Calu3 (cell line): ENCODE measurements around the gene CC2D1A. TPM values are rescaled to one million over a fixed set of nuclear protein-coding genes. Genes with fewer than 3 reads are reported as not detected.

Experiments
- BruUV-seq: library from RNA; stranded (reverse); fragments of 400-500 nt; replicated peaks from 2 replicates; lab custom pipeline; 2021; lab: Mats Ljungman, UMichigan
- CTCF ChIA-PET: fragments of 300-600 bp; sonication (Branson Sonifier 250); formaldehyde crosslinking; loops from one replicate; lab custom pipeline; 2022; ENCODE audit warnings: antibody characterized with exemption; lab: Charles Lee
- DNase-seq: peaks from one replicate; pipeline ENCODE4 v3.0.0; 2022
- H3K27ac Mint-ChIP-seq: one replicate; pipeline ENCODE4 v1.8.0; 2022; ENCODE audit warnings: mixed read lengths; ENCODE audit not compliant: unreplicated experiment
- H3K27me3 Mint-ChIP-seq: one replicate; pipeline ENCODE4 v1.8.0; 2022; ENCODE audit warnings: mixed read lengths; ENCODE audit not compliant: unreplicated experiment
- H3K36me3 Mint-ChIP-seq: one replicate; pipeline ENCODE4 v1.8.0; 2022; ENCODE audit warnings: mild to moderate bottlenecking, moderate library complexity, mixed read lengths; ENCODE audit not compliant: insufficient read depth, unreplicated experiment
- H3K4me1 Mint-ChIP-seq: one replicate; pipeline ENCODE4 v1.8.0; 2022; ENCODE audit warnings: mild to moderate bottlenecking, low read depth, mixed read lengths; ENCODE audit not compliant: unreplicated experiment
- H3K4me3 Mint-ChIP-seq: one replicate; pipeline ENCODE4 v1.8.0; 2022; ENCODE audit warnings: mild to moderate bottlenecking, low read depth, moderate library complexity, mixed read lengths; ENCODE audit not compliant: unreplicated experiment
- H3K9me3 Mint-ChIP-seq: one replicate; pipeline ENCODE4 v1.8.0; 2022; ENCODE audit warnings: low read depth, mixed read lengths; ENCODE audit not compliant: unreplicated experiment
- intact Hi-C: fragments of 100-400 bp; cut with micrococcal nuclease; formaldehyde crosslinking; loops from one replicate; pipeline ENCODE4 v1.10.0; 2022; ENCODE audit not compliant: unreplicated experiment
- total RNA-seq: library from RNA; stranded (reverse); gene quantifications from 2 replicates; pipeline ENCODE4 v1.2.3, GENCODE V29; 2022
- TF ChIP-seq, protein P1 (sequence below): fragments of 200-600 bp; IDR thresholded peaks from one replicate; pipeline ENCODE4 v1.8.0; 2022; ENCODE audit warnings: antibody characterized with exemption; ENCODE audit not compliant: unreplicated experiment

Gene CC2D1A
- total RNA-seq, 1 experiment from 2014 or later, result 41.7 TPM

DNA sequence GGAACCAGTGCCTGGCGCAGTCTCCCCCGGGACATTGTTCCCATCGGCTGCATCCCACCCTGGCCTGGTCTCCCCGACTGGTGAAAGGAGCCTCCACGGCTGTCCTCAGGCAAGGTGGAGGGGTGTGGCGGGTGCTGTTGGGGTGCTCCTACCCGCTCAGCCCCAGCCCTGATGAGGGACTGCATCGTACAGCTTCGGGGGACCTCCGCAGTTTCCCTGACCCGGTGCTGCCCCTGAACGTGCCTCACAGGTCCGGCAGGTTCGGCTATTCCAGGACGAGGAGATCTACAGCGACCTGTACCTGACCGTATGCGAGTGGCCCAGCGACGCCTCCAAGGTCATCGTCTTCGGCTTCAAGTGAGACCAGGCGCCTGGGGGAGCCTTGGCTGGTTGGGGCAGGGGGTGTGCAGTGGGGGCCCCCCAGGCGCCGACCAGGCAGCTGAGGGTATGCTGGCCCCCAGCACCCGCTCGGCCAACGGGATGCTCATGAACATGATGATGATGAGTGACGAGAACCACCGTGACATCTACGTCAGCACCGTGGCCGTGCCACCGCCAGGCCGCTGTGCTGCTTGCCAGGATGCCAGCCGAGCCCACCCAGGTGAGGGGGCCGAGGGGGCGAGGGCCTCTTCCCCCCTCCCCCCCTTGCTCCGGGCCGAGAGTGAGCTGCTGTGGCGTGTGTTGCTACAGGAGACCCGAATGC, 49.8 kb downstream of the CC2D1A start:
- Mint-ChIP-seq H3K4me3 (no peak overlapping the region), H3K27ac (no peak overlapping the region), H3K36me3 (peaks cover 53% of the 10 kb centered on the region), H3K9me3 (no peaks in the 10 kb centered on the region), H3K27me3 (no peaks in the 10 kb centered on the region), H3K4me1 (no peaks in the 10 kb centered on the region)
- TF ChIP-seq, protein P1, sequence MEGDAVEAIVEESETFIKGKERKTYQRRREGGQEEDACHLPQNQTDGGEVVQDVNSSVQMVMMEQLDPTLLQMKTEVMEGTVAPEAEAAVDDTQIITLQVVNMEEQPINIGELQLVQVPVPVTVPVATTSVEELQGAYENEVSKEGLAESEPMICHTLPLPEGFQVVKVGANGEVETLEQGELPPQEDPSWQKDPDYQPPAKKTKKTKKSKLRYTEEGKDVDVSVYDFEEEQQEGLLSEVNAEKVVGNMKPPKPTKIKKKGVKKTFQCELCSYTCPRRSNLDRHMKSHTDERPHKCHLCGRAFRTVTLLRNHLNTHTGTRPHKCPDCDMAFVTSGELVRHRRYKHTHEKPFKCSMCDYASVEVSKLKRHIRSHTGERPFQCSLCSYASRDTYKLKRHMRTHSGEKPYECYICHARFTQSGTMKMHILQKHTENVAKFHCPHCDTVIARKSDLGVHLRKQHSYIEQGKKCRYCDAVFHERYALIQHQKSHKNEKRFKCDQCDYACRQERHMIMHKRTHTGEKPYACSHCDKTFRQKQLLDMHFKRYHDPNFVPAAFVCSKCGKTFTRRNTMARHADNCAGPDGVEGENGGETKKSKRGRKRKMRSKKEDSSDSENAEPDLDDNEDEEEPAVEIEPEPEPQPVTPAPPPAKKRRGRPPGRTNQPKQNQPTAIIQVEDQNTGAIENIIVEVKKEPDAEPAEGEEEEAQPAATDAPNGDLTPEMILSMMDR, result no peak
- intact Hi-C loops, result no loop called here
- no peak for DNase-seq
- CTCF ChIA-PET, result no interaction called here
- BruUV-seq, result no TSS peak

- Mint-ChIP-seq H3K27me3 (no peaks in the 10 kb centered on the region), H3K9me3 (no peaks in the 10 kb centered on the region), H3K4me1 (no peaks in the 10 kb centered on the region), H3K4me3 (no peak overlapping the region), H3K36me3 (peaks cover 58% of the 10 kb centered on the region), H3K27ac (no peak overlapping the region)
- no peak for DNase-seq
- TF ChIP-seq, protein P1, result no peak
- BruUV-seq, result no TSS peak
- intact Hi-C loops, result no loop called here
- CTCF ChIA-PET, result no interaction called here
These were observed 50.4 kb downstream of the CC2D1A start for GRCh38 chr19:13956365-13956744.

DNA sequence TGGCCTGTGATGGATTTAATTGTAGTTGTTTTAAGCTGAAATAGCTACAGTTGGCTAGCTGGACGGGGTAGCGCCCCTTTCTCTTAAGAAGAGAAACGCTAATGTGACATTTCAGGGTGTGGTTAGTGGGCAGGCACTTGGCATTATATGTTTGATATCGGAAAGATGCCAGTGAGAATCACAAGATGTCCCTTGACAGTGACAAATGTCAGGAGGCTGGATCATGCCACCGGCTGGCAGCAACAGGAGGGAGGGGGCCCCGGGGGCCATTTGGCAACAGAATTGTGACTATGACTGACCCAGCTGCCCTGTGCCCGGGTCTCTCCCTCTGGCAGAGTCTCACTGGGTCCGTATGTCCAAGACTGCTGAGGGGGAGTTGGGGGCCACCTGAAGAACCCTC, 51.0 kb downstream of the CC2D1A start:
- no peak for DNase-seq
- CTCF ChIA-PET, result no interaction called here
- Mint-ChIP-seq H3K27me3 (no peaks in the 10 kb centered on the region), H3K4me3 (no peak overlapping the region), H3K4me1 (no peaks in the 10 kb centered on the region), H3K27ac (no peak overlapping the region), H3K36me3 (peaks cover 52% of the 10 kb centered on the region), H3K9me3 (no peaks in the 10 kb centered on the region)
- intact Hi-C loops, result no loop called here
- BruUV-seq, result no TSS peak
- TF ChIP-seq, protein P1, result no peak

GRCh38 chr19:13958043-13958442, 52.0 kb downstream of the CC2D1A start:
- H3K36me3 Mint-ChIP-seq, result peaks cover 42% of the 10 kb centered on the region
- CTCF ChIA-PET, result no interaction called here
- no TSS peak for BruUV-seq

More at GRCh38 chr19:13958043-13958442, 52.0 kb downstream of the CC2D1A start:
- no peak overlapping the region for H3K4me3 Mint-ChIP-seq
- H3K4me1 Mint-ChIP-seq, result no peaks in the 10 kb centered on the region
- intact Hi-C loops, result no loop called here
- H3K27me3 Mint-ChIP-seq, result no peaks in the 10 kb centered on the region
- no peak for DNase-seq
- H3K27ac Mint-ChIP-seq, result no peak overlapping the region
- TF ChIP-seq, protein P1, result no peak
- no peaks in the 10 kb centered on the region for H3K9me3 Mint-ChIP-seq
